Lung (tissue), 12 donors: ENCODE results near the gene CLIC4. TPM values are rescaled to one million over a fixed set of nuclear protein-coding genes. Genes with fewer than 3 reads are reported as not detected.

Experiments used
- ATAC-seq: fragments of 200-7000 bp; cut with Tn5 transposase; one replicate; pipeline ENCODE4 v1.9.1; 2020; ENCODE audit warnings: moderate number of reproducible peaks; ENCODE audit not compliant: insufficient read depth, low FRiP score
- DNase-seq, 3 donors: peaks; one replicate each; pipeline ENCODE4 v3.0.0-alpha.2; 2013 to 2017
- H3K27ac ChIP-seq, 2 donors: one replicate each; pipeline ENCODE4 v1.5.1; 2013; ENCODE audit warnings: mild to moderate bottlenecking in 2 of 2, moderate library complexity in 2 of 2, control low read depth in 1 of 2, inconsistent platforms in 1 of 2, low read depth in 1 of 2, low read length in 1 of 2
- H3K27me3 ChIP-seq, 3 donors: one replicate each; pipeline ENCODE4 v1.5.1; 2013; ENCODE audit warnings: low read length in 2 of 3; ENCODE audit not compliant: control insufficient read depth in 3 of 3, insufficient read depth in 3 of 3
- H3K36me3 ChIP-seq, 4 donors: one replicate each; pipeline ENCODE4 v1.5.1; 2013; ENCODE audit warnings: low read length in 4 of 4, mild to moderate bottlenecking in 1 of 4, moderate library complexity in 1 of 4; ENCODE audit not compliant: control insufficient read depth in 4 of 4, insufficient read depth in 4 of 4
- H3K4me1 ChIP-seq, 5 donors: one replicate each; pipeline ENCODE4 v1.5.1; 2013; ENCODE audit warnings: low read length in 5 of 5, mild to moderate bottlenecking in 2 of 5, moderate library complexity in 1 of 5; ENCODE audit not compliant: control insufficient read depth in 5 of 5, insufficient read depth in 5 of 5
- H3K4me3 ChIP-seq: one replicate; pipeline ENCODE4 v1.5.1; 2013; ENCODE audit warnings: mild to moderate bottlenecking, control low read depth, moderate library complexity
- H3K9ac ChIP-seq, 2 donors: one replicate each; pipeline ENCODE4 v1.5.1; 2013; ENCODE audit warnings: low read length in 2 of 2, control low read depth in 1 of 2; ENCODE audit not compliant: insufficient read depth in 1 of 2
- H3K9me3 ChIP-seq, 4 donors: one replicate each; pipeline ENCODE4 v1.5.1; 2013; ENCODE audit warnings: low read length in 3 of 4, mild to moderate bottlenecking in 1 of 4, moderate library complexity in 1 of 4; ENCODE audit not compliant: control insufficient read depth in 4 of 4, insufficient read depth in 3 of 4
- CTCF ChIP-seq: IDR thresholded peaks from 2 replicates; pipeline ENCODE4 v1.5.1; 2012; ENCODE audit warnings: mild to moderate bottlenecking; ENCODE audit errors: control extremely low read depth, extremely low read depth
- WGBS, 2 donors: extraction: QIAGEN DNeasy Blood & Tissue Kit; methylation state at CpG; one replicate each; pipeline ENCODE4 v1.1.7; 2013; 5-methylcytosine and 5-hydroxymethylcytosine counted together
- polyA plus RNA-seq, 2 donors: library from polyadenylated mRNA; stranded (reverse); fragments of 200-250 nt; gene quantifications; one replicate each; pipeline ENCODE4 v1.2.1, GENCODE V29; 2013
- total RNA-seq, 2 donors: library from RNA; depleted of rRNA in 1 of 2; stranded (reverse); fragments of >200 nt in 1 of 2; gene quantifications; one replicate each; pipeline ENCODE4 v1.2.1, GENCODE V29; 2014 to 2021
- donor health status: control.
- donor health status: control.
- donor health status: Bipolar disorder and iron deficiency.
- donor health status: healthy.
- donor health status: DM: yes; HTN: yes; CAD: no.

The CLIC4 gene
- total and polyA plus RNA-seq, 4 donors: 52.0 to 236 (median 166) TPM

- H3K27ac ChIP-seq: no peak overlapping the region
- no peak overlapping the region for H3K9ac ChIP-seq
- 62 to 72% methylated on average over 6 of the region's 6 CpGs for WGBS, 2 donors
- H3K27me3 ChIP-seq: no peaks in the 10 kb centered on the region
- TF ChIP-seq CTCF: no peak
- peak in 1 of 3 donors; percentile 44 for DNase-seq
- H3K4me3 ChIP-seq: no peak overlapping the region
- H3K9me3 ChIP-seq: no peaks in the 10 kb centered on the region
- H3K4me1 ChIP-seq: peaks cover 0 to 24% (median 0%) of the 10 kb centered on the region in 5 donors
- ATAC-seq: no peak
- H3K36me3 ChIP-seq: no peaks in the 10 kb centered on the region
These were observed 108.4 kb downstream of the CLIC4 start for GRCh38 chr1:24853649-24854048.

GRCh38 chr1:24855474-24855873 lies 110.2 kb downstream of the CLIC4 start:
- 47 to 63% methylated on average over 5 of the region's 5 CpGs for WGBS, 2 donors
- TF ChIP-seq CTCF: no peak
- Histone ChIP-seq H3K27ac (no peak overlapping the region), H3K27me3 (no peaks in the 10 kb centered on the region), H3K9me3 (no peaks in the 10 kb centered on the region), H3K4me3 (no peak overlapping the region), H3K9ac (no peak overlapping the region), H3K36me3 (no peaks in the 10 kb centered on the region), H3K4me1 (peaks cover 0 to 15% (median 0%) of the 10 kb centered on the region in 5 donors)
- DNase-seq: no peak
- no peak for ATAC-seq

GRCh38 chr1:24856787-24857506 lies 111.7 kb downstream of the CLIC4 start:
- WGBS, 2 donors: 79 to 82% methylated on average over 16 of the region's 16 CpGs
- H3K27me3 ChIP-seq: no peaks in the 10 kb centered on the region
- DNase-seq: no peak
- no peak for ATAC-seq
- no peak overlapping the region for H3K9ac ChIP-seq
- TF ChIP-seq CTCF: no peak
- no peak overlapping the region for H3K27ac ChIP-seq
- H3K4me3 ChIP-seq: no peak overlapping the region
- no peaks in the 10 kb centered on the region for H3K9me3 ChIP-seq
- H3K36me3 ChIP-seq: no peaks in the 10 kb centered on the region
- peaks cover 0 to 16% (median 2%) of the 10 kb centered on the region in 5 donors for H3K4me1 ChIP-seq
